GM12873 (cell line): ENCODE data around the gene IL1RAP.

Experiments
- CTCF ChIP-seq: IDR thresholded peaks from 2 replicates; pipeline ENCODE4 v1.5.1; 2012; ENCODE audit warnings: low read depth, mild to moderate bottlenecking, moderate library complexity, low read length, control low read depth; ENCODE audit not compliant: insufficient read depth; ENCODE audit errors: missing control alignments

Gene IL1RAP

DNA sequence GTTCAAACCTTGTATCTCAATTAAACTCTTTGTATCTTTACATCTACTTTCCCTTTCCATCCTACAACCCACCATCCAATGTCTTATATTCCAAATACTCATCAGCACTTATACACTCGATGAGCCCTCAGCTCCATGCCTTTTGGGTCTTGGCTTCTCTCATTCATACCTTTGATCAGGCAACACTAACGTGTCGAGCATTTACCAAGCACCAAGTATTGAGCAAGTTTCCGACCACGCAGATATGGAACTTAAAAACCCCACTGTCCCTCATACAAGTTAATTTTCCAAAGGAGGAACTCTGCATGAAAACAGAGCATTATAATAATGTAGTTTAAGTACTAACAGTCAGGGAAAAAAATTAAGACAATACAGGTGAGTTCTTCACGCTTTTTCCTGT lies 102.8 kb downstream of the IL1RAP start:
- no peak for TF ChIP-seq CTCF

- TF ChIP-seq CTCF, result no peak
Observed at GRCh38 chr3:190617185-190617584, 103.3 kb downstream of the IL1RAP start.

GRCh38 chr3:190618330-190619030 lies 104.6 kb downstream of the IL1RAP start:
- TF ChIP-seq CTCF, result no peak

DNA sequence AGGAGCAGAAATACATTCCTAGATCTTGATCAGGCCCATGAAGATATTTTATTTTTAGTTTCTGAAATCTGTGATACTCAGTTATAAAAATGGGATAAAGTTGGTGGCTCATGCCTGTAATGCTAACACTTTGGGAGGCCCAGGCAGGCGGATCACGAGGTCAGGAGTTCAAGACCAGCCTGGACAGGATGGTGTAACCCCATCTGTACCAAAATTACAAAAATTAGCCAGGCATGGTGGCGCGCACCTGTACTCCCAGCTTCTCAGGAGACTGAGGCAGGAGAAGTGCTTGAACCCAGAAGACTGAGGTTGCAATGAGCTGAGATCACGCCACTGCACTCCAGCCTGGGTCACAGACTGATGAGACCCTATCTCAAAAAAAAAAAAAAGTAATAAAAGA lies 105.5 kb downstream of the IL1RAP start:
- no peak for TF ChIP-seq CTCF

GRCh38 chr3:190619761-190620160 lies 105.9 kb downstream of the IL1RAP start:
- TF ChIP-seq CTCF, result no peak

DNA sequence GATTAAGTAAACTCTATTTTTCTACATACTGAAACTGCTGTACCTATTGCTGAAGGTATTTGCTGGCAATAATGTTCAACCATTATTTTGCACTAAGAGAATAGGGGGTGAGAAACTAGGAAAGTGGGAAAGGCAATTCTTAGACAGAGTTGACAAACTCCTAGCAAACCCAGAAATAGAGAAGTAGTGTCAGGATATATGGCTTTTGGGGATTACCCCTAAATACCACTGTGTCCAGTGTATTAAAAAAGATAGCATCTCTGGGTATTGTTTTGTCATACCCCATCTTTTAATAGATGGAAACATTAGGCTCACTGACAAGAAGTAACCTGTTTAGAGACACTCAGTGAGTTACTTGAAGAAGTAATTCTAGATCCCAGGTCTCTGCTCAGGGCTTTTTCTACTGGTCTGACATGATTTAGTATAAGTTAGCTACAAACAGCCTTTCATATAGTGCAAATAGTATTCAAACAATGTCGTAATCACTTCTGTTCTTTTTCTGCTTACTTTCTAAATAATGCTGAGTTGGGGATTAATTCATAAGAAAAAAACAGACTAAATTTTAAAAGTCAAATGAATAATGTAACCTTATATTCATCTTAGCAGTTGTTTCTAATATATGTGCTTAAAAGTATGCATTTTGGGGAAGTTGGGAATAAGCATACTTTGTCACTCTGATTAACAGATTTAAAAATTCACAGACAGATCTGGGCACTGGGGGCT lies 107.2 kb downstream of the IL1RAP start:
- no peak for TF ChIP-seq CTCF

DNA sequence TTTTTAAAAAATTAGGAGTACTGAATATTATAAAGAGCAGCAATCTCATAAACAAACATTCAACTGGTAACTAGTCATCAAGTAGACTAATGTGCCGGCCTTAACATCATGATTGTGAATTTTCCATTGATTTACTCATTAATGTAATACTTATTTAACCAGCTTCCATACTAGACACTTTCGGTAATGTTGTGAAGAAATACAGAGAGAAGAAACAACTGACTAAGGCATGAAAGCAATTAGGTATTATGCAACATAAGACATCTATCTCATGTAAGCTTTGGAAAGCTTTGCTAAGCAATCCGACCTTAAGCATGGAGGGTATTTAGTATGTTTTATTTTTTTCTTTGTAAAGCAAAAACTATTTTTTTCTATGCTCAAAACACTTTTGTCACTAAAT lies 108.0 kb downstream of the IL1RAP start:
- no peak for TF ChIP-seq CTCF
